ENCODE measurements around the gene NUP88. TPM values are rescaled to one million over a fixed set of nuclear protein-coding genes. Genes with fewer than 3 reads are reported as not detected.

The NUP88 gene
- total RNA-seq, 1 donor from 2014 or later: 72.4 TPM

DNA sequence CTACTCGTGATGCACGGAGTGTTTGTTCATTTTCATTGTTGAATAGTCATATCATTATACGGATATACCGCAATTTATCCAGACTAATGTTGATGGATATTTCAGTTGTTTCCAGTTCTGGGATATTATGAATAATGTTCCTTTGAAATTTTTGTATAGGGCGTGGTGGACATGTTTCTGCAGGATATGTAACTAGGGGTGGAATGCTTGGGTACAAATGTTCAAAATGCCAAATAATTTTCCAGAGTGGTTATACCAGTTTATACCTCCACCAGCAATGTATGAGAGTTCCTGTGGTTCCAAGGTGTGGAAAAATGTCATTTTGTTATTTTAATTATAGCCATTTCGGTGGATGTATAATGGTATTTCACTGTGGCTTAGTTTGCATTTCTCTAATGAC, 53.6 kb downstream of the NUP88 start:
- Mint-ChIP-seq H3K9me3 (no peaks in the 10 kb centered on the region), H3K4me1 (ENCODE audit: unreplicated experiment) (no peaks in the 10 kb centered on the region), H3K36me3 (peaks cover 38% of the 10 kb centered on the region), H3K4me3 (no peak overlapping the region), H3K27me3 (no peaks in the 10 kb centered on the region), H3K27ac (peak overlapping the region; percentile 65)
- no peak for DNase-seq (ENCODE audit: extremely low spot score, unreplicated experiment)
- TF ChIP-seq, protein P1, sequence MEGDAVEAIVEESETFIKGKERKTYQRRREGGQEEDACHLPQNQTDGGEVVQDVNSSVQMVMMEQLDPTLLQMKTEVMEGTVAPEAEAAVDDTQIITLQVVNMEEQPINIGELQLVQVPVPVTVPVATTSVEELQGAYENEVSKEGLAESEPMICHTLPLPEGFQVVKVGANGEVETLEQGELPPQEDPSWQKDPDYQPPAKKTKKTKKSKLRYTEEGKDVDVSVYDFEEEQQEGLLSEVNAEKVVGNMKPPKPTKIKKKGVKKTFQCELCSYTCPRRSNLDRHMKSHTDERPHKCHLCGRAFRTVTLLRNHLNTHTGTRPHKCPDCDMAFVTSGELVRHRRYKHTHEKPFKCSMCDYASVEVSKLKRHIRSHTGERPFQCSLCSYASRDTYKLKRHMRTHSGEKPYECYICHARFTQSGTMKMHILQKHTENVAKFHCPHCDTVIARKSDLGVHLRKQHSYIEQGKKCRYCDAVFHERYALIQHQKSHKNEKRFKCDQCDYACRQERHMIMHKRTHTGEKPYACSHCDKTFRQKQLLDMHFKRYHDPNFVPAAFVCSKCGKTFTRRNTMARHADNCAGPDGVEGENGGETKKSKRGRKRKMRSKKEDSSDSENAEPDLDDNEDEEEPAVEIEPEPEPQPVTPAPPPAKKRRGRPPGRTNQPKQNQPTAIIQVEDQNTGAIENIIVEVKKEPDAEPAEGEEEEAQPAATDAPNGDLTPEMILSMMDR (conservative IDR thresholded peaks at IDR 0.05): no peak

DNA sequence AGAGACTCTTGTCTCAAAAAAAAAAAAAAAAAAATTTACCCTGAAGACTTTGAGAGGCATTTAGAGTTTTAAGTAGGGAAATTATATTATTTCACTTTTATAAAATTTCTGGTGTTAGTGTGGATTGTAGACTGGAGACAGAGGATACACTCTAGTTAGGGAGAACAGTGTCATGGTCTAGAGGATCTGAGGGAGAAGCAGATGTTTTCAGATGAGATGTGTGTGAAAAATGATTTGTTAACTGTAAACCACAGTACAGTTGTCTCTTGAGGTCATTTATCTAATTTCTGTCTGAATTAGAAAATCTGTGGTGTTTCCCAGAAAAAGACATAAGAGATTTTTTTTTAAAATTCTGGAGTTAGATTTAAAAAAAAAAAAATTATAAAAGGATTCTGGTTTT, 54.8 kb downstream of the NUP88 start:
- TF ChIP-seq, protein P1 (conservative IDR thresholded peaks at IDR 0.05): no peak
- H3K36me3 Mint-ChIP-seq: peaks cover 34% of the 10 kb centered on the region
- no peaks in the 10 kb centered on the region for H3K4me1 Mint-ChIP-seq (ENCODE audit: unreplicated experiment)
- no peaks in the 10 kb centered on the region for H3K9me3 Mint-ChIP-seq
- no peak overlapping the region for H3K27ac Mint-ChIP-seq
- no peaks in the 10 kb centered on the region for H3K27me3 Mint-ChIP-seq
- H3K4me3 Mint-ChIP-seq: no peak overlapping the region
- no peak for DNase-seq (ENCODE audit: extremely low spot score, unreplicated experiment)

DNA sequence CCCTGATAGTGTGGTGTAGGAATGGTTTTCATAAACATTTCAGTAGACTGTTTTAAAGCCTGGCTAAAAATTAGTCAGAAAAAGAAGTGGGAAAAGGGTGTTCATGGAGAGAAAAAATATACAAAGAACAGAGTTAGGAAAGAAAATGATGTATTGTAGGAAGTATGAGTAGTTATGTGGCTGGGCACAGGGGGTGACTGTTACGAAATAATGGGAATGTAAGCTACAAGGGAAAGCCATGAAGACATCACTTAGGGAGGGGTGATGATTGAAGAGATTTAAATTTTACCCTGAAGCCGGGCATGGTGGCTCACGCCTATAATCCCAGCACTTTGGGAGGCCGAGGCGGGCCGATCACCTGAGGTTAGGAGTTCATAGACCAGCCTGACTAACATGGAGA, 55.3 kb downstream of the NUP88 start:
- H3K9me3 Mint-ChIP-seq: no peaks in the 10 kb centered on the region
- no peak for DNase-seq (ENCODE audit: extremely low spot score, unreplicated experiment)
- TF ChIP-seq, protein P1 (conservative IDR thresholded peaks at IDR 0.05): no peak
- no peaks in the 10 kb centered on the region for H3K27me3 Mint-ChIP-seq
- no peaks in the 10 kb centered on the region for H3K4me1 Mint-ChIP-seq (ENCODE audit: unreplicated experiment)
- H3K27ac Mint-ChIP-seq: peak overlapping the region; percentile 8
- H3K36me3 Mint-ChIP-seq: peaks cover 34% of the 10 kb centered on the region
- no peak overlapping the region for H3K4me3 Mint-ChIP-seq

DNA sequence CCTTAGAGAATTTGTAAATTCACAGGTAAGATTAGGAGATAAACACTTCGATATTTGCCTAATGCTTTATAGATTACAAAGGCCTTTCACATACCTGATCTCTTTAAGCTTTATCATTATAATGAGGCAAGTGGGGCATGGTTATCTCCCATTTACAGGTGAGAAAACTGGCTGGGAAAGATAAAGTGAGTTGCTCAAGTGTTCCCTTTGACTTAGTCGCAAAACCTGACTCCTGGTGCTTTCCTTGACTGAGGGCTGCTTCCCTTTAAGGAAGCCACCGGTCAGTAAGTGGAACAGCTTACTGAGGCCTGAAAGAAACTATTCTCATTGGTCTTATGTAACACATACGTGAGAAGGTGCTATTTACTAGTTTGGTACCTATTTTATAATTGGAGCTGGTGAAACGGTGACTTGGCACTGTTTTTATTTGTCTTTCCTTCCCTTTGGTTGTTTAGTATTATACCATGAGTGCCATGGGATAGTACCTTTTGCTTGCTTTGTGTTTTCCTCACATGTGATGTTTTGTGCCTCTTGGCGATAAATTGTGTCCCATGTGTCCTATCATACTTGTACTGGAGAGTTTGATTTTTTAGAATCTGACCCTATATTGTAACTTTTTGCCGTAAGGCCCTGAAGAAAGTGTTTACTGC, 57.2 kb downstream of the NUP88 start:
- Mint-ChIP-seq H3K9me3 (no peaks in the 10 kb centered on the region), H3K36me3 (peaks cover 34% of the 10 kb centered on the region), H3K4me3 (no peak overlapping the region), H3K27me3 (no peaks in the 10 kb centered on the region), H3K4me1 (ENCODE audit: unreplicated experiment) (no peaks in the 10 kb centered on the region), H3K27ac (no peak overlapping the region)
- no peak for DNase-seq (ENCODE audit: extremely low spot score, unreplicated experiment)
- TF ChIP-seq, protein P1 (conservative IDR thresholded peaks at IDR 0.05): no peak

DNA sequence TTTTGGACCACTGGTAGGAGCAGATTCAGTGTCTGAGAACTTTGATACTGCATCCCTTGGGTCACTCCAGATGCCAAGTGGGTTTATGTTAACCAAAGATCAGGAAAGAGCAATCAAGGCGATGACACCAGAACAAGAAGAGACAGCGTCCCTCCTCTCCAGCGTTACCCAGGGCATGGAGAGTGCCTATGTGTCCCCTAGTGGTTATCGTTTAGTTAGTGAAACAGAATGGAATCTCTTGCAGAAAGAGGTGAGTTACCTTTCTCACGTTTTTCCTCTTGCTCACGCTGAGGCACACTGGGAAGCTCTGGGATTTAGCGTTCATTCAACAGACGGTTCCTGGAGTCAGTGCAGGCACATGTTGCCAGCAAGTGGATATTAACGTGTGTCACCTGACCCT, 58.0 kb downstream of the NUP88 start:
- Mint-ChIP-seq H3K9me3 (no peaks in the 10 kb centered on the region), H3K27me3 (no peaks in the 10 kb centered on the region), H3K4me3 (no peak overlapping the region), H3K27ac (no peak overlapping the region), H3K4me1 (ENCODE audit: unreplicated experiment) (no peaks in the 10 kb centered on the region), H3K36me3 (peaks cover 34% of the 10 kb centered on the region)
- DNase-seq (ENCODE audit: extremely low spot score, unreplicated experiment): no peak
- TF ChIP-seq, protein P1 (conservative IDR thresholded peaks at IDR 0.05): no peak
